GM12872 (cell line): ENCODE measurements around the gene DNAAF3.

Source experiments
- CTCF ChIP-seq: IDR thresholded peaks from 3 replicates; pipeline ENCODE4 v1.5.1; 2011; ENCODE audit warnings: low read depth, mild to moderate bottlenecking, low read length, moderate library complexity; ENCODE audit not compliant: insufficient read depth

DNAAF3 gene

DNA sequence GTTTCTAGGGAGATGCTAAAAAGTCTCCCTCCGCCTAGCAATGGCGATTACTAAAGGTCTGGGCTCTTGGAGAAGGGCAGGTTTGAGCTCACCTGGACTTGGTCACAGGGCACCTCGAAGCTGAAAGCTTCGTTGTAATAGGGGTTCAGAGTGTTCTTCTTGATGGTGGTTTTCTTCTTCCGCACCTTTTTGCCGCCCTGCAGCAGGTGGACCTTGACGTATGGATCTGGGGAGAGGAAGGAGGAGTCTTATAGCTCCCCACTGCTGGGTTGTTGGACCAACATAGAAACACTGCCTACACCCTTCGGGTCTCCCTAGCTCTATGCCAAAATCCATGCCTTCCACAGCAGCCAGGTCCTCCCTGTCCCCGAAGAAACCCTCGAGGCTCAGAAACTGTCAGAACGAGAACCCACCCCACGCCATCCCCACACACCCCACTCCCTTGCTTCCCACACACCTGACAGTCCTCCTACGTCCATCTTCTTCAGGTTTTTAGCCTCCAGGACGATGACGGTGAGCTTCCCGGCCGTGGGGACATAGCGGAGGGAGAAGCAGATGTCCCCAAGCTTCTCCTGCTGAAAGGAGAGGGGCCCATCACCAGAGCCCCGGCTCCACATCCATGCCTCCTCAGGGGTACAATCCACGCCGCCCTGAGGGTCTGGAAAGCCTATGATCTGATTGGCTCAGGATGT is 8.2 kb upstream of the DNAAF3 start:
- no peak for TF ChIP-seq CTCF

- no peak for TF ChIP-seq CTCF
Observed at GRCh38 chr19:55173714-55174409, 7.4 kb upstream of the DNAAF3 start.

- no peak for TF ChIP-seq CTCF
Observed at GRCh38 chr19:55173186-55173713, 6.8 kb upstream of the DNAAF3 start.

GRCh38 chr19:55172741-55173140 is 6.3 kb upstream of the DNAAF3 start:
- no peak for TF ChIP-seq CTCF

DNA sequence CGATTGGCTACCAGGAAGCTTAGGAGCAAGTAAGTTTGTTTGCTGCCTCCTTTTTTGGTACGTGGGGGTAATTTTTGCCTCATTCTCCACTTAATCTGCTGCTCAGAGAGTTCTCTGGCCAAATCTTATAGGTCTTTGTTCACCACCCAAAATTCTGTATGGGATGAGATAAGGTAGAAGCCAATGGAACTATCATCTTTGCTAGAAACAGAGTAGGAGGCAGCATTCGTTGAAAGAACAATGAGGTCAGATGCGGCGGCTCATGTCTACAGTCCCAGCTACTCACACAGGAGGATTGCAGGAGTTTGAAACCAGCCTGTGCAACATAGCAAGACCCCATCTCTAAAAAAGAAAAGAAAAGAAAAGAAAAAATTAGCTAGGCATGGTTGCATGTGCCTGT is 5.0 kb upstream of the DNAAF3 start:
- no peak for TF ChIP-seq CTCF

- TF ChIP-seq CTCF, result no peak
Observed at GRCh38 chr19:55169136-55169535, 2.7 kb upstream of the DNAAF3 start.

DNA sequence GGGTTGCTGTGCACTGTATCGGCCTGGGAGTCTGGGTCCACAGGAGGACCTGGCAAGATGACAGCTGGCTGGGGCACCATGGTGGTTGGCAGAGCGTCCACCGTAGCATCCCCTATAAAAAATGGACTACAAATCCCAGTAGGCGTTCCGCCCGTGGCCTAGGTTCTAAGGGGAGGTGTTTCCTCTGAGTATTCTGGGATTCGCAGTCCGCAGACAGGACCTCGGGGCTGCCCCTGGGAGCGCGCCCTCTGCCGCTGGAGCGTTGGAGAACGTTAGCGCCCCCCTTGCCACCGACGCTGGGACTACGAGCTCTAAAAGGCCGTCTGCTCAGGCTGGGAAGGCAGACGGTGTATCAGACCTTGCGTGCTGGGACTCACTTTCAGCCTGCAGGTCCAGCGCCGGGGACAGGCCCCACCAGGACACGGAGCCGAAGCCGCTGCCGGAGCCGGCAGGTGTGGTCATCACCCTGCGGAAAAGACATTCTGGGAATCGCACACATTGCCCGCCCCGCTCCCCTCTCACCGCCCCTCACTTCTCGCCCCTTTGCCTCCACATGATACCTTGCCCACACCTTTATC is 372 bp downstream of the DNAAF3 start:
- no peak for TF ChIP-seq CTCF
